Right lobe of liver (tissue), 6 donors: ENCODE data around the gene C4orf50. TPM values are rescaled to one million over a fixed set of nuclear protein-coding genes. Genes with fewer than 3 reads are reported as not detected.
"Not testable (repeated sequence)": the region's sequence is repeated elsewhere in the genome, so short reads cannot be mapped to it uniquely, and the experiment has no call there.

ENCODE experiments used
- ATAC-seq, 4 donors: fragments of 200-7000 bp; cut with Tn5 transposase; one replicate each; pipeline ENCODE4 v1.9.1; 2020; ENCODE audit warnings: mild to moderate bottlenecking in 4 of 4, moderate library complexity in 4 of 4
- DNase-seq, 3 donors: peaks; one replicate each; pipeline ENCODE4 v3.0.0-alpha.2; 2020
- H3K27ac ChIP-seq, 3 donors: fragments of 200-600 bp; one replicate each; pipeline ENCODE4 v1.8.0; 2022
- H3K27me3 ChIP-seq, 2 donors: fragments of 200-600 bp; one replicate each; pipeline ENCODE4 v1.8.0; 2022
- H3K36me3 ChIP-seq, 4 donors: fragments of 200-600 bp; sonication (generic) in 1 of 4; one replicate each; pipeline versions ENCODE4 v1.5.1 to v1.8.0; 2017 to 2022; ENCODE audit warnings: control low read depth in 1 of 4
- H3K4me1 ChIP-seq, 4 donors: fragments of 200-600 bp; sonication (generic) in 1 of 4; one replicate each; pipeline versions ENCODE4 v1.5.1 to v1.8.0; 2017 to 2022; ENCODE audit warnings: control low read depth in 1 of 4
- H3K4me3 ChIP-seq, 3 donors: fragments of 200-600 bp; one replicate each; pipeline ENCODE4 v1.8.0; 2022
- H3K9me3 ChIP-seq, 4 donors: fragments of 200-600 bp; sonication (generic) in 1 of 4; one replicate each; pipeline versions ENCODE4 v1.5.1 to v1.8.0; 2017 to 2022; ENCODE audit warnings: control low read depth in 1 of 4
- POLR2A ChIP-seq: fragments of 450-650 bp; IDR thresholded peaks from one replicate; pipeline ENCODE4 v1.6.1; 2017; ENCODE audit warnings: antibody characterized with exemption, mild to moderate bottlenecking
- WGBS: methylation state at CpG from one replicate; pipeline ENCODE4 v1.1.6; 2018; ENCODE audit warnings: low coverage, low lambda C conversion rate; ENCODE audit not compliant: insufficient coverage; ENCODE audit errors: missing lambda C conversion rate; 5-methylcytosine and 5-hydroxymethylcytosine counted together
- intact Hi-C, 2 donors: fragments of 100-400 bp; cut with DNase I; formaldehyde crosslinking; loops; one replicate each; pipeline versions ENCODE4 v1.11.2 to v1.14.1; 2022
- total RNA-seq, 6 experiments: library from RNA; depleted of rRNA in 2 of 6; stranded (reverse); fragments of >200 nt in 2 of 6; fragmentation: NEBNext Ultra II Directional in 3 of 6; extraction: Animal tissue kit (Norgen Biotek cat#: 25700) in 3 of 6; gene quantifications; one replicate each; pipeline versions ENCODE4 v1.1.0 to v1.2.4, GENCODE V29; 2016 to 2023
- TF ChIP-seq, protein P1 (sequence below), 4 donors: fragments of 200-600 bp in 3 of 4; fragments of 450-650 bp in 1 of 4; IDR thresholded peaks; one replicate each; pipeline versions ENCODE4 v1.5.1 to v1.8.0; 2016 to 2022; ENCODE audit warnings: antibody characterized with exemption in 4 of 4, mild to moderate bottlenecking in 2 of 4
- donor health status: DM: no; HTN: yes; CAD: no.
- donor health status: DM: no; HTN: no; CAD: no.
- donor health status: DM: no; HTN: no; CAD: no.
- donor health status: DM: no; HTN: yes; CAD: no.
- donor health status: DM: no; HTN: yes; CAD: no.

Gene C4orf50
- total RNA-seq, 6 experiments from 2014 or later: under 0.01 to 0.06 TPM; not detected in 4

DNA sequence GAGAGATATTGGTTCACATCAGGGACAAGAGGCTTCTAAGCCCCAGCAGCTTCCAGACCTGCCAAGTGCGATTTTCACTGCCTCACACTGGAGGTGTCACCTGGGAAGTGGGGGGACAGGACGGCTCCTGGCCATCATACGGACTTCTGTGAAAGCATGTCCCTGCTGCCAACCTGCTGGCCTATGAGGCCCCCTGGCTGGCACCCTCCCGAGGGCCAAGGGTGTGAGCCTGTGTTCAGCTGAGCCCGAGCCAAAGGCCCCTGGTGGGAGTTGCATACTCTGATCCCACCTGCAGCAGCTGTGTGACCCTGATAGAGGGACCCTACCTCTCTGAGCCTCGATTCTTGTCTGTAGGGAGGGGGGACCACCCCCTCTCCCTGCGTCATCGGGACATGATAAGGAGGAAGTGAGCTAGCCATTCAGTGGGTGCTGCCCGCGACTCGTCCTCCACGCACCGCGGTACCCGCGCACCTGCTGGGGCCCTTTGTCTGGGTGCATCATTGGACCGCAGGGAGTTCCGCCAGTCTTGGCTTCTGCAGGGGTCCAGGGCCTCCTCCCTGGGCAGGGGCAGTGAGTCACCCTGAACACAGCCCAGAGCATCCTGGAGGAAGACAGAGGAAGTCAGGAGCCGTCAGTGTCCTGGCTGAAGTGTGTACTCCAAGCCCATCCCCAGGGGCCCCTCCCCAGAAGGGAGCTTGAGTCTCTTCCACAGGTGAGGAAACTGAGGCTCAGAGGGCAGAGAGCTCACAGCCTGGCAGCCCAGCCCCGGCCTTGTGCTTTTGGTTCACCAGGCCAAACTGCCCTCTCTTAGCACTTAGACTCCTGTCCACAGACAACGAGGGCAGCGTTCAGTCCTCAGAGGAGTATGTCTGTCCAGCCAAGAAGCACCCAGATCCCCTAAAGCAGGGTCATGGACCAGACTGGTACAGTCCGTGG, 24.1 kb downstream of the C4orf50 start:
- H3K4me1 ChIP-seq: no peaks in the 10 kb centered on the region
- TF ChIP-seq POLR2A: no peak
- TF ChIP-seq, protein P1, sequence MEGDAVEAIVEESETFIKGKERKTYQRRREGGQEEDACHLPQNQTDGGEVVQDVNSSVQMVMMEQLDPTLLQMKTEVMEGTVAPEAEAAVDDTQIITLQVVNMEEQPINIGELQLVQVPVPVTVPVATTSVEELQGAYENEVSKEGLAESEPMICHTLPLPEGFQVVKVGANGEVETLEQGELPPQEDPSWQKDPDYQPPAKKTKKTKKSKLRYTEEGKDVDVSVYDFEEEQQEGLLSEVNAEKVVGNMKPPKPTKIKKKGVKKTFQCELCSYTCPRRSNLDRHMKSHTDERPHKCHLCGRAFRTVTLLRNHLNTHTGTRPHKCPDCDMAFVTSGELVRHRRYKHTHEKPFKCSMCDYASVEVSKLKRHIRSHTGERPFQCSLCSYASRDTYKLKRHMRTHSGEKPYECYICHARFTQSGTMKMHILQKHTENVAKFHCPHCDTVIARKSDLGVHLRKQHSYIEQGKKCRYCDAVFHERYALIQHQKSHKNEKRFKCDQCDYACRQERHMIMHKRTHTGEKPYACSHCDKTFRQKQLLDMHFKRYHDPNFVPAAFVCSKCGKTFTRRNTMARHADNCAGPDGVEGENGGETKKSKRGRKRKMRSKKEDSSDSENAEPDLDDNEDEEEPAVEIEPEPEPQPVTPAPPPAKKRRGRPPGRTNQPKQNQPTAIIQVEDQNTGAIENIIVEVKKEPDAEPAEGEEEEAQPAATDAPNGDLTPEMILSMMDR (IDR thresholded peaks at IDR 0.05): no peak
- no peaks in the 10 kb centered on the region for H3K9me3 ChIP-seq
- intact Hi-C loops: no loop called here
- no peak overlapping the region for H3K4me3 ChIP-seq
- 43% methylated on average over 4 of the region's 23 CpGs for WGBS
- H3K27me3 ChIP-seq: no peaks in the 10 kb centered on the region
- no peak overlapping the region for H3K27ac ChIP-seq
- DNase-seq (no peak), ATAC-seq (no peak)
- no peaks in the 10 kb centered on the region for H3K36me3 ChIP-seq

DNA sequence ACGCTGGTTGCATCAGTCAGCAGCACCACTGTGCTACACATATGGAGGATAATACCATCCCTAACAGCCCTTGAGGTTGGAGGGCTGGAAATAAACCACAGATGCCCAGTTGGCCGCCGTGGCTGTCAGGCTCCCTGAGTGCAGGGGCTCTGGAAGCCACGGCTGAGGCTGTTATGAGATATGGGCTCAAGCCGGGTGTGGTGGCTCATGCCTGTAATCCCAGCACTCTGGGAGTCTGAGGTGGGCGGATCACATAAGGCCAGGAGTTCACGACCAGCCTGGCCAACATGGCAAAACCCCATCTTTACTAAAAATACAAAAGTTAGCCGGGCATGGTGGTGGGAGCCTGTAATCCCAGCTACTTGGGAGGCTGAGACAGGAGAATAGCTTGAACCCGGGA, 24.9 kb downstream of the C4orf50 start:
- H3K4me3 ChIP-seq, H3K9me3 ChIP-seq, ATAC-seq, intact Hi-C loops, H3K36me3 ChIP-seq, DNase-seq, H3K27me3 ChIP-seq, H3K27ac ChIP-seq, H3K4me1 ChIP-seq: not testable (repeated sequence)
- WGBS: 51% methylated on average over 3 of the region's 9 CpGs

DNA sequence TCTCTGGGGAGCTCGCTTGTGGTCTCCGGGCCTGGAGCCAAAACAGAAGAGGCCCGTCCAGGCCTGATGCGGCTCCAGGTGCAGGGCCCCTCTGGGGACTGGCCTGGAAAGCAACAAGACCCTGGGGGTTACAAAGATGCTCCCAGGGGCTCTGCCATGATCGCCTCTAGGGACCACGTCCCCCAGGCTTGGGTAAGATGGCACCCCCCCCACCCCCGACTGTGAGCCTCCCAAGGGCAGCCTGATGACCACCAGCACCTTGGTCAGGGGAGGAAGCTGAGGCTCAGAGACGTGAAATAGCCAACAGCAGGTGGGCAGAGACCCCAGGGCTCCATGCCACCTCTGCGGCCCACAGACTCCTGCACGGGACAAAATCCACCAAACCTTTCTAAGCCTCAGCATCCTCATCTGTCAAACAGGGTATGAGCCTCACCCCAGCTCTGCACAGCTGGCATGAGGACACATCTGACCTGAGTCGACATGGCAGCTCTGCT, 25.4 kb downstream of the C4orf50 start:
- no peaks in the 10 kb centered on the region for H3K4me1 ChIP-seq
- WGBS: 60% methylated on average over 1 of the region's 11 CpGs
- no peaks in the 10 kb centered on the region for H3K9me3 ChIP-seq
- TF ChIP-seq POLR2A: no peak
- TF ChIP-seq, protein P1 (IDR thresholded peaks at IDR 0.05): no peak
- H3K27me3 ChIP-seq: no peaks in the 10 kb centered on the region
- ATAC-seq: no peak
- no peak for DNase-seq
- intact Hi-C loops: no loop called here
- H3K4me3 ChIP-seq: no peak overlapping the region
- H3K27ac ChIP-seq: no peak overlapping the region
- no peaks in the 10 kb centered on the region for H3K36me3 ChIP-seq

DNA sequence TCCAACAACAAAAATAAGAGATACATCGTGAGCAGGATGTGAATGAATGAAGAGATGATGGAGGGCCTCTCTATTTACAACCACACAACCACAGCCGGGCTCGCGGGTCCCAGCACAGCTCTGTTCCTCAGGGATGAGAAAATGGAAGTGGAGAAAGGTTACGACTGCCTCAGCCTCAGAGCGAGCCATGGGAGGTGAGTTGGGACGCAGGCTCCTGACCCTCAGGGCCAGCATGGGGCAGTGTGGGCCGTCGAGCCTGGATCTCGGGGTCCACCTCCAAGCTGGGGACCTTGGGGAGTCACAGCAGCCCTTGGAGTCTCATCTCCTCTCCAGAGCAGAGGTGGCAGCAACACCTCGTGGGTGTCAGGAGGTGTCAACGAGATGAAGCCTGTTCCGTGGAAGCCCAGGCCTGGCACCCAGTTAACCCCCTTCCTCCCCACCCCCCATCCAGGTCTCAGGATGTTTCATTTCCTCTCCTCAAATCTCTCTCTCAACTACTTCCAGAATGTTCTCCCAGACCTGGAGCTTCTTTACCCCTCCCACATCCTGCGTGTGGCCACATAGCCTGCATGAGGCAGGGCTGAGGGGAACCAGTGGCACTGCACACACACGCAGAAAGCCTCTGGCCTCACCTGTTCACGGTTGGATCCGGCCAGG, 25.9 kb downstream of the C4orf50 start:
- TF ChIP-seq, protein P1 (IDR thresholded peaks at IDR 0.05): no peak
- TF ChIP-seq POLR2A: no peak
- Histone ChIP-seq H3K36me3 (no peaks in the 10 kb centered on the region), H3K27me3 (no peaks in the 10 kb centered on the region), H3K27ac (no peak overlapping the region), H3K4me3 (no peak overlapping the region), H3K9me3 (no peaks in the 10 kb centered on the region), H3K4me1 (no peaks in the 10 kb centered on the region)
- DNase-seq (no peak), ATAC-seq (no peak)
- intact Hi-C loops: no loop called here
- 64% methylated on average over 8 of the region's 17 CpGs for WGBS

DNA sequence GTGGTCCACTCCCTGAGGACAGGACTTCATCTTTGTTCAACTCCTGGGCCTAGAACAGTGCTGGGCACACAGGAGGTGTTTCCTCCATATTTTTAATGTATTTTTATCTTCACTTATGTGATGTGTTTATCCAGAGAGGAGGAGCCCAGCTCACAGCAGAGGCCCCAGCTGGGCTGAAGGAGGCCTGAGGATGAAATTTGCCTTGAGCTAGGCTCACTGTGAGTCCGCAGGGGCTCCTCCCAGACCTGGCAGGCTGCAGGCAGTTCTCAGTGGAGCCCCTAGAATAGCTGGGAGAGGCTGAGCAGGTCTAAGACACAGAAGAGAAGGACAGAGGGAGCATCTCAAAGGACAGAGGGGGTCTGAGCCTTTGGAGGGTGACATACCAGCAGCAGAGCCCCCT, 26.8 kb downstream of the C4orf50 start:
- Histone ChIP-seq H3K36me3 (no peaks in the 10 kb centered on the region), H3K4me1 (no peaks in the 10 kb centered on the region), H3K27me3 (no peaks in the 10 kb centered on the region), H3K27ac (no peak overlapping the region), H3K9me3 (no peaks in the 10 kb centered on the region), H3K4me3 (no peak overlapping the region)
- DNase-seq (no peak), ATAC-seq (no peak)
- TF ChIP-seq, protein P1 (IDR thresholded peaks at IDR 0.05): no peak
- no peak for TF ChIP-seq POLR2A
- 29% methylated on average over 1 of the region's 1 CpG for WGBS
- intact Hi-C loops: no loop called here
